G401.6 (cell line): ENCODE results near the gene AKNAD1.
"Not testable (repeated sequence)": the region's sequence is repeated elsewhere in the genome, so short reads cannot be mapped to it uniquely, and the experiment has no call there.

Source experiments
- FAIRE-seq: peaks from 2 replicates; lab custom pipeline; 2012; peaks lifted over from hg19 to GRCh38; lab: Jason Lieb, UNC

AKNAD1 gene

GRCh38 chr1:108829498-108829916 is 27.4 kb downstream of the AKNAD1 start:
- FAIRE-seq: no peak

GRCh38 chr1:108828074-108828961 is 28.6 kb downstream of the AKNAD1 start:
- no peak for FAIRE-seq

GRCh38 chr1:108826081-108826635 is 30.7 kb downstream of the AKNAD1 start:
- FAIRE-seq: no peak

GRCh38 chr1:108824051-108824450 is 32.8 kb downstream of the AKNAD1 start:
- FAIRE-seq: no peak

GRCh38 chr1:108823632-108824031 is 33.3 kb downstream of the AKNAD1 start:
- FAIRE-seq: no peak

GRCh38 chr1:108819878-108820277 is 37.0 kb downstream of the AKNAD1 start:
- no peak for FAIRE-seq

- FAIRE-seq: no peak
Observed at GRCh38 chr1:108817811-108818210, 39.1 kb downstream of the AKNAD1 start.

- FAIRE-seq: no peak
Observed at GRCh38 chr1:108817016-108817415, 39.9 kb downstream of the AKNAD1 start.

- FAIRE-seq: no peak
Observed at GRCh38 chr1:108816049-108816893, 40.6 kb downstream of the AKNAD1 start.

- peak; percentile 46 for FAIRE-seq
Observed at GRCh38 chr1:108815566-108815965, 41.3 kb downstream of the AKNAD1 start.

GRCh38 chr1:108814343-108815125 is 42.4 kb downstream of the AKNAD1 start:
- FAIRE-seq: no peak

- FAIRE-seq: no peak
Observed at GRCh38 chr1:108813326-108813725, 43.6 kb downstream of the AKNAD1 start.

- FAIRE-seq: no peak
Observed at GRCh38 chr1:108811611-108812010, 45.3 kb downstream of the AKNAD1 start.

- no peak for FAIRE-seq
Observed at GRCh38 chr1:108808438-108808837, 48.5 kb downstream of the AKNAD1 start.

- no peak for FAIRE-seq
Observed at GRCh38 chr1:108803548-108803947, 53.3 kb downstream of the AKNAD1 start.

- no peak for FAIRE-seq
Observed at GRCh38 chr1:108801101-108801500, 55.8 kb downstream of the AKNAD1 start.

- FAIRE-seq: peak; percentile 79
Observed at GRCh38 chr1:108799001-108799400, 57.9 kb downstream of the AKNAD1 start.

- no peak for FAIRE-seq
Observed at GRCh38 chr1:108792420-108792819, 64.5 kb downstream of the AKNAD1 start.

GRCh38 chr1:108791790-108792189 is 65.1 kb downstream of the AKNAD1 start:
- FAIRE-seq: no peak

GRCh38 chr1:108785880-108786279 is 71.0 kb downstream of the AKNAD1 start:
- no peak for FAIRE-seq

- FAIRE-seq: no peak
Observed at GRCh38 chr1:108785264-108785663, 71.6 kb downstream of the AKNAD1 start.

- FAIRE-seq: not testable (repeated sequence)
Observed at GRCh38 chr1:108781575-108781944, 75.3 kb downstream of the AKNAD1 start.
